GM12891 (cell line): ENCODE measurements around the gene ZFHX3.
"Not testable (repeated sequence)": the region's sequence is repeated elsewhere in the genome, so short reads cannot be mapped to it uniquely, and the experiment has no call there.

ENCODE experiments used
- POLR2A ChIP-seq: IDR thresholded peaks from 2 replicates; pipeline ENCODE4 v1.6.1; 2011; ENCODE audit warnings: low read depth, low read length, control low read depth
- SPI1 ChIP-seq: IDR thresholded peaks from 2 replicates; pipeline ENCODE4 v1.6.1; 2011; ENCODE audit warnings: low read depth, low read length, control low read depth

- TF ChIP-seq POLR2A, SPI1: not testable (repeated sequence)
Measured at GRCh38 chr16:73009710-73010109, 38.2 kb downstream of the ZFHX3 start.
